ENCODE results near the gene WDCP.

WDCP gene

DNA sequence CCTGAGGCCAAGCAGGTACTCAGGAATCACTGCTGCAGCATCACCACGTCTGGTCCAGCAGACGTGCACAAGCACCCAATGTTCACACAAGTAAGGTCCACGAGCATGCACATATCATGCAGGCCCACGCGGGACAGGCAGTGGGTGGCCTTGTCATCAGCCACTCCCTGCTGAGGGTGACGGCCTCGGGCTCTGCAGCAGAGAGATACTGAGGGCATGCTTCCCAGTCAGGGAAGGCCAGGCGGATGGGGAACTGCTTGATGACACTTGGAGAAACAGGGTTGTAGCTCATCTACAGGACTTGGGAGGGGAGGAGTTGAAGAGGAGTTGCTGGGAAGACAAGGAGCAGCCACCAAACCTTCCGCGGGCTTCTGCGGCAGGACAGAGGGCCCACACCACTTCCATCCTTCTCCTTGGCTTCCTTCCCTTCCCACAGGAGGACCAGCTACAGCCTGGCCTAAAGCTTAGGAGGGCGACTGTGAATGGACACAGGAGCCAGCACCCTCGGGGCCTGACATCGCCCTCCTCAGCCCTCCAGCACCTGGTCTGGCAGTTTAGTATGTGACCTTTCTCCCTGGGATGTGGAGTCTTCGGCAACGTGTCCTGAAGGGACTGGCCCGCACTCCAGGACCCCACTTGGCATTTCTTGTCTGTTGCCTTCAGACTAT is 22.1 kb downstream of the WDCP start:
- WGBS, 2 donors (ENCODE audit: extremely low coverage in 2 of 2, insufficient read length in 2 of 2, insufficient replicate concordance in 1 of 2): no CpG with 5 or more reads among the region's 17 CpGs
- no peak overlapping the region for H3K14ac ChIP-seq (ENCODE audit: low read length)
- H3K4me3 ChIP-seq (ENCODE audit: low read length in 2 of 2): no peak overlapping the region
- H2AK5ac ChIP-seq (ENCODE audit: low read depth, low read length): no peak overlapping the region
- H2BK5ac ChIP-seq (ENCODE audit: low read length): peak overlapping the region; percentile 8
- H3K79me1 ChIP-seq (ENCODE audit: low read depth, low read length): peaks cover 6% of the 10 kb centered on the region
- H3K9me3 ChIP-seq (replicated peaks in 1 of 2; ENCODE audit: control insufficient read depth in 2 of 2, insufficient read depth in 1 of 2, low read depth in 1 of 2, low read length in 2 of 2): no peaks in the 10 kb centered on the region
- H2BK12ac ChIP-seq (ENCODE audit: low read length): no peak overlapping the region
- no peak overlapping the region for H2BK120ac ChIP-seq (ENCODE audit: low read depth, low read length)
- no peaks in the 10 kb centered on the region for H3K27me3 ChIP-seq (ENCODE audit: control insufficient read depth in 3 of 3, insufficient read depth in 3 of 3, low read depth in 1 of 3, low read length in 3 of 3)
- no peak overlapping the region for H4K8ac ChIP-seq (ENCODE audit: low read depth, low read length)
- H3K4me1 ChIP-seq (ENCODE audit: control insufficient read depth in 2 of 2, insufficient read depth in 1 of 2, low read depth in 1 of 2, low read length in 2 of 2): peaks cover 4 to 18% of the 10 kb centered on the region in 2 donors
- H4K91ac ChIP-seq (ENCODE audit: low read depth, low read length, poor library complexity): no peak overlapping the region
- peaks cover 11 to 63% of the 10 kb centered on the region in 2 donors for H3K36me3 ChIP-seq (replicated peaks in 1 of 2; ENCODE audit: control insufficient read depth in 2 of 2, insufficient read depth in 2 of 2, low read length in 2 of 2)
- no peak overlapping the region for H3K4me2 ChIP-seq (ENCODE audit: insufficient read depth, low read length, poor library complexity, severe bottlenecking)
- H3K4ac ChIP-seq (ENCODE audit: low read length): peak overlapping the region; percentile 56
- H2AFZ ChIP-seq (ENCODE audit: low read length): no peak overlapping the region
- H2BK15ac ChIP-seq (ENCODE audit: low read length): no peak overlapping the region
- H3K18ac ChIP-seq (ENCODE audit: low read length): peak overlapping the region; percentile 8
- H3K9ac ChIP-seq (ENCODE audit: low read depth, low read length, poor library complexity): no peak overlapping the region
- H3K23ac ChIP-seq (ENCODE audit: low read depth, low read length, poor library complexity): no peak overlapping the region
- no peak overlapping the region for H3K27ac ChIP-seq (replicated peaks; ENCODE audit: low read length)
- no peak for DNase-seq (ENCODE audit: low spot score)

DNA sequence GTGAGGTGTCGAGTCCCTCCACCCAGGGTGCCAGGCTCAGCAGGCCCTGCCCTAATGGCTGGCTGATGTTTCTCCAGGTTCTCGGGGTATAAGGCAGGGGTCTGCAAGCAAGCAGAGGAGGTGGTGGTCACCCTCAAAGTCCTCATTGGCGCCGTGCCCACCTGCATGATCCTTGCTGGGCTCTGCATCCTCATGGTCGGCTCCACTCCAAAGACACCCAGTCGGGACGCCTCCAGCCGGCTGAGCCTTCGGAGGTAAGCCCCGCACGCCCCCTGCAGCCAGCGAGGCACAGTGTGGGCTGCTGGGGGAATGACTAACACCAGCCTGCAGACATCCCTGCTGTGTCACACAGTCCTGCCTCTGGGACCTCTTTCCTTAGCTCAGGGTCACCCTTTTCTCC is 23.2 kb downstream of the WDCP start:
- Histone ChIP-seq H4K8ac (ENCODE audit: low read depth, low read length) (peak overlapping the region; percentile 93), H3K18ac (ENCODE audit: low read length) (no peak overlapping the region), H3K23ac (ENCODE audit: low read depth, low read length, poor library complexity) (no peak overlapping the region), H2AFZ (ENCODE audit: low read length) (no peak overlapping the region), H3K79me1 (ENCODE audit: low read depth, low read length) (peaks cover 6% of the 10 kb centered on the region), H3K27ac (replicated peaks; ENCODE audit: low read length) (no peak overlapping the region), H2BK12ac (ENCODE audit: low read length) (no peak overlapping the region), H3K36me3 (replicated peaks in 1 of 2; ENCODE audit: control insufficient read depth in 2 of 2, insufficient read depth in 2 of 2, low read length in 2 of 2) (peaks cover 8 to 52% of the 10 kb centered on the region in 2 donors), H4K91ac (ENCODE audit: low read depth, low read length, poor library complexity) (no peak overlapping the region), H2BK120ac (ENCODE audit: low read depth, low read length) (no peak overlapping the region), H3K9ac (ENCODE audit: low read depth, low read length, poor library complexity) (peak overlapping the region; percentile 34), H2BK5ac (ENCODE audit: low read length) (no peak overlapping the region), H3K4me1 (ENCODE audit: control insufficient read depth in 2 of 2, insufficient read depth in 1 of 2, low read depth in 1 of 2, low read length in 2 of 2) (peaks cover 4 to 18% of the 10 kb centered on the region in 2 donors), H2AK5ac (ENCODE audit: low read depth, low read length) (no peak overlapping the region), H3K9me3 (replicated peaks in 1 of 2; ENCODE audit: control insufficient read depth in 2 of 2, insufficient read depth in 1 of 2, low read depth in 1 of 2, low read length in 2 of 2) (no peaks in the 10 kb centered on the region), H3K4me3 (ENCODE audit: low read length in 2 of 2) (no peak overlapping the region), H3K27me3 (ENCODE audit: control insufficient read depth in 3 of 3, insufficient read depth in 3 of 3, low read depth in 1 of 3, low read length in 3 of 3) (no peaks in the 10 kb centered on the region), H3K14ac (ENCODE audit: low read length) (no peak overlapping the region), H2BK15ac (ENCODE audit: low read length) (no peak overlapping the region), H3K4ac (ENCODE audit: low read length) (no peak overlapping the region), H3K4me2 (ENCODE audit: insufficient read depth, low read length, poor library complexity, severe bottlenecking) (no peak overlapping the region)
- no peak for DNase-seq (ENCODE audit: low spot score)
- WGBS, 2 donors (ENCODE audit: extremely low coverage in 2 of 2, insufficient read length in 2 of 2, insufficient replicate concordance in 1 of 2): no CpG with 5 or more reads among the region's 12 CpGs

GRCh38 chr2:24022975-24023575 is 24.1 kb downstream of the WDCP start:
- no peak for DNase-seq (ENCODE audit: low spot score)

GRCh38 chr2:24022324-24022974 is 24.7 kb downstream of the WDCP start:
- H2BK5ac ChIP-seq (ENCODE audit: low read length): peak overlapping the region; percentile 39
- H3K4me3 ChIP-seq (ENCODE audit: low read length in 2 of 2): no peak overlapping the region
- H3K9ac ChIP-seq (ENCODE audit: low read depth, low read length, poor library complexity): no peak overlapping the region
- no peak overlapping the region for H2BK12ac ChIP-seq (ENCODE audit: low read length)
- no peak overlapping the region for H3K14ac ChIP-seq (ENCODE audit: low read length)
- no peak overlapping the region for H3K4me2 ChIP-seq (ENCODE audit: insufficient read depth, low read length, poor library complexity, severe bottlenecking)
- no peaks in the 10 kb centered on the region for H3K9me3 ChIP-seq (replicated peaks in 1 of 2; ENCODE audit: control insufficient read depth in 2 of 2, insufficient read depth in 1 of 2, low read depth in 1 of 2, low read length in 2 of 2)
- no peak overlapping the region for H3K4ac ChIP-seq (ENCODE audit: low read length)
- H4K8ac ChIP-seq (ENCODE audit: low read depth, low read length): no peak overlapping the region
- H3K4me1 ChIP-seq (ENCODE audit: control insufficient read depth in 2 of 2, insufficient read depth in 1 of 2, low read depth in 1 of 2, low read length in 2 of 2): peaks cover 8 to 18% of the 10 kb centered on the region in 2 donors
- no peak overlapping the region for H3K18ac ChIP-seq (ENCODE audit: low read length)
- H2BK120ac ChIP-seq (ENCODE audit: low read depth, low read length): no peak overlapping the region
- no peak overlapping the region for H3K27ac ChIP-seq (replicated peaks; ENCODE audit: low read length)
- H2AFZ ChIP-seq (ENCODE audit: low read length): no peak overlapping the region
- WGBS, 2 donors (ENCODE audit: extremely low coverage in 2 of 2, insufficient read length in 2 of 2, insufficient replicate concordance in 1 of 2): no CpG with 5 or more reads among the region's 14 CpGs
- H2AK5ac ChIP-seq (ENCODE audit: low read depth, low read length): no peak overlapping the region
- H2BK15ac ChIP-seq (ENCODE audit: low read length): no peak overlapping the region
- no peak for DNase-seq (ENCODE audit: low spot score)
- peaks cover 8 to 42% of the 10 kb centered on the region in 2 donors for H3K36me3 ChIP-seq (replicated peaks in 1 of 2; ENCODE audit: control insufficient read depth in 2 of 2, insufficient read depth in 2 of 2, low read length in 2 of 2)
- peaks cover 7% of the 10 kb centered on the region for H3K79me1 ChIP-seq (ENCODE audit: low read depth, low read length)
- no peak overlapping the region for H3K23ac ChIP-seq (ENCODE audit: low read depth, low read length, poor library complexity)
- no peaks in the 10 kb centered on the region for H3K27me3 ChIP-seq (ENCODE audit: control insufficient read depth in 3 of 3, insufficient read depth in 3 of 3, low read depth in 1 of 3, low read length in 3 of 3)
- no peak overlapping the region for H4K91ac ChIP-seq (ENCODE audit: low read depth, low read length, poor library complexity)

More at GRCh38 chr2:24022975-24023575, 24.1 kb downstream of the WDCP start:
- H2BK15ac ChIP-seq (ENCODE audit: low read length): no peak overlapping the region
- H3K4ac ChIP-seq (ENCODE audit: low read length): no peak overlapping the region
- no peak overlapping the region for H2AK5ac ChIP-seq (ENCODE audit: low read depth, low read length)
- H3K27me3 ChIP-seq (ENCODE audit: control insufficient read depth in 3 of 3, insufficient read depth in 3 of 3, low read depth in 1 of 3, low read length in 3 of 3): no peaks in the 10 kb centered on the region
- no peak overlapping the region for H3K9ac ChIP-seq (ENCODE audit: low read depth, low read length, poor library complexity)
- peak overlapping the region in 1 of 2 donors; percentile 31 for H3K4me3 ChIP-seq (ENCODE audit: low read length in 2 of 2)
- H3K14ac ChIP-seq (ENCODE audit: low read length): no peak overlapping the region
- no peak overlapping the region for H4K8ac ChIP-seq (ENCODE audit: low read depth, low read length)
- no peaks in the 10 kb centered on the region for H3K9me3 ChIP-seq (replicated peaks in 1 of 2; ENCODE audit: control insufficient read depth in 2 of 2, insufficient read depth in 1 of 2, low read depth in 1 of 2, low read length in 2 of 2)
- no peak overlapping the region for H2BK12ac ChIP-seq (ENCODE audit: low read length)
- no peak overlapping the region for H3K27ac ChIP-seq (replicated peaks; ENCODE audit: low read length)
- H3K36me3 ChIP-seq (replicated peaks in 1 of 2; ENCODE audit: control insufficient read depth in 2 of 2, insufficient read depth in 2 of 2, low read length in 2 of 2): peaks cover 8 to 44% of the 10 kb centered on the region in 2 donors
- no peak overlapping the region for H4K91ac ChIP-seq (ENCODE audit: low read depth, low read length, poor library complexity)
- H3K79me1 ChIP-seq (ENCODE audit: low read depth, low read length): peaks cover 7% of the 10 kb centered on the region
- H3K4me1 ChIP-seq (ENCODE audit: control insufficient read depth in 2 of 2, insufficient read depth in 1 of 2, low read depth in 1 of 2, low read length in 2 of 2): peaks cover 7 to 18% of the 10 kb centered on the region in 2 donors
- no peak overlapping the region for H3K4me2 ChIP-seq (ENCODE audit: insufficient read depth, low read length, poor library complexity, severe bottlenecking)
- H2BK120ac ChIP-seq (ENCODE audit: low read depth, low read length): no peak overlapping the region
- no peak overlapping the region for H3K23ac ChIP-seq (ENCODE audit: low read depth, low read length, poor library complexity)
- H3K18ac ChIP-seq (ENCODE audit: low read length): no peak overlapping the region
- no CpG with 5 or more reads among the region's 16 CpGs for WGBS, 2 donors (ENCODE audit: extremely low coverage in 2 of 2, insufficient read length in 2 of 2, insufficient replicate concordance in 1 of 2)
- H2AFZ ChIP-seq (ENCODE audit: low read length): no peak overlapping the region
- H2BK5ac ChIP-seq (ENCODE audit: low read length): peak overlapping the region; percentile 39

Measured in neuronal stem cell (in vitro differentiated cells).